ENCODE data around the gene SLC6A6.

Gene SLC6A6

GRCh38 chr3:14359348-14359747 is 43.1 kb upstream of the SLC6A6 start:
- Histone ChIP-seq H3K79me2 (no peaks in the 10 kb centered on the region), H3K36me3 (ENCODE audit: control insufficient read depth, insufficient read depth, low read length) (no peaks in the 10 kb centered on the region), H3K4me2 (ENCODE audit: low read length) (no peak overlapping the region), H3K9ac (no peak overlapping the region), H3K27me3 (ENCODE audit: control insufficient read depth, insufficient read depth, low read length) (no peaks in the 10 kb centered on the region), H3K4me1 (no peaks in the 10 kb centered on the region), H3K4me3 (ENCODE audit: low read depth, low read length) (no peak overlapping the region), H3K27ac (no peak overlapping the region), H2AFZ (no peak overlapping the region), H3K9me3 (ENCODE audit: control insufficient read depth, low read length) (no peaks in the 10 kb centered on the region)
- TF ChIP-seq CTCF (IDR thresholded peaks at IDR 0.05): no peak

GRCh38 chr3:14360123-14360881 is 42.1 kb upstream of the SLC6A6 start:
- Histone ChIP-seq H3K9ac (no peak overlapping the region), H3K27ac (no peak overlapping the region), H3K4me3 (ENCODE audit: low read depth, low read length) (no peak overlapping the region), H2AFZ (no peak overlapping the region), H3K4me1 (no peaks in the 10 kb centered on the region), H3K79me2 (no peaks in the 10 kb centered on the region), H3K9me3 (ENCODE audit: control insufficient read depth, low read length) (no peaks in the 10 kb centered on the region), H3K36me3 (ENCODE audit: control insufficient read depth, insufficient read depth, low read length) (no peaks in the 10 kb centered on the region), H3K4me2 (ENCODE audit: low read length) (no peak overlapping the region), H3K27me3 (ENCODE audit: control insufficient read depth, insufficient read depth, low read length) (no peaks in the 10 kb centered on the region)
- no peak for TF ChIP-seq CTCF (IDR thresholded peaks at IDR 0.05)

GRCh38 chr3:14361068-14361677 is 41.2 kb upstream of the SLC6A6 start:
- no peak overlapping the region for H3K4me2 ChIP-seq (ENCODE audit: low read length)
- H3K27ac ChIP-seq: no peak overlapping the region
- no peaks in the 10 kb centered on the region for H3K27me3 ChIP-seq (ENCODE audit: control insufficient read depth, insufficient read depth, low read length)
- no peak overlapping the region for H3K9ac ChIP-seq
- TF ChIP-seq CTCF (IDR thresholded peaks at IDR 0.05): no peak
- H3K9me3 ChIP-seq (ENCODE audit: control insufficient read depth, low read length): no peaks in the 10 kb centered on the region
- H2AFZ ChIP-seq: no peak overlapping the region
- H3K4me3 ChIP-seq (ENCODE audit: low read depth, low read length): no peak overlapping the region
- H3K79me2 ChIP-seq: no peaks in the 10 kb centered on the region
- H3K4me1 ChIP-seq: no peaks in the 10 kb centered on the region
- H3K36me3 ChIP-seq (ENCODE audit: control insufficient read depth, insufficient read depth, low read length): no peaks in the 10 kb centered on the region

GRCh38 chr3:14362890-14363289 is 39.5 kb upstream of the SLC6A6 start:
- Histone ChIP-seq H3K4me1 (no peaks in the 10 kb centered on the region), H3K79me2 (no peaks in the 10 kb centered on the region), H3K9me3 (ENCODE audit: control insufficient read depth, low read length) (no peaks in the 10 kb centered on the region), H3K27ac (no peak overlapping the region), H3K36me3 (ENCODE audit: control insufficient read depth, insufficient read depth, low read length) (no peaks in the 10 kb centered on the region), H2AFZ (no peak overlapping the region), H3K4me2 (ENCODE audit: low read length) (no peak overlapping the region), H3K4me3 (ENCODE audit: low read depth, low read length) (no peak overlapping the region), H3K27me3 (ENCODE audit: control insufficient read depth, insufficient read depth, low read length) (no peaks in the 10 kb centered on the region), H3K9ac (no peak overlapping the region)
- TF ChIP-seq CTCF (IDR thresholded peaks at IDR 0.05): no peak

GRCh38 chr3:14363379-14363778 is 39.0 kb upstream of the SLC6A6 start:
- no peak for TF ChIP-seq CTCF (IDR thresholded peaks at IDR 0.05)
- Histone ChIP-seq H3K27me3 (ENCODE audit: control insufficient read depth, insufficient read depth, low read length) (no peaks in the 10 kb centered on the region), H3K4me2 (ENCODE audit: low read length) (no peak overlapping the region), H3K9me3 (ENCODE audit: control insufficient read depth, low read length) (no peaks in the 10 kb centered on the region), H2AFZ (no peak overlapping the region), H3K79me2 (no peaks in the 10 kb centered on the region), H3K36me3 (ENCODE audit: control insufficient read depth, insufficient read depth, low read length) (no peaks in the 10 kb centered on the region), H3K27ac (no peak overlapping the region), H3K4me3 (ENCODE audit: low read depth, low read length) (no peak overlapping the region), H3K4me1 (no peaks in the 10 kb centered on the region), H3K9ac (no peak overlapping the region)
